ENCODE data around the gene ZNF236. TPM values are rescaled to one million over a fixed set of nuclear protein-coding genes. Genes with fewer than 3 reads are reported as not detected.

The ZNF236 gene
- total RNA-seq, 2 donors from 2014 or later, result 9.7 to 16.9 TPM

DNA sequence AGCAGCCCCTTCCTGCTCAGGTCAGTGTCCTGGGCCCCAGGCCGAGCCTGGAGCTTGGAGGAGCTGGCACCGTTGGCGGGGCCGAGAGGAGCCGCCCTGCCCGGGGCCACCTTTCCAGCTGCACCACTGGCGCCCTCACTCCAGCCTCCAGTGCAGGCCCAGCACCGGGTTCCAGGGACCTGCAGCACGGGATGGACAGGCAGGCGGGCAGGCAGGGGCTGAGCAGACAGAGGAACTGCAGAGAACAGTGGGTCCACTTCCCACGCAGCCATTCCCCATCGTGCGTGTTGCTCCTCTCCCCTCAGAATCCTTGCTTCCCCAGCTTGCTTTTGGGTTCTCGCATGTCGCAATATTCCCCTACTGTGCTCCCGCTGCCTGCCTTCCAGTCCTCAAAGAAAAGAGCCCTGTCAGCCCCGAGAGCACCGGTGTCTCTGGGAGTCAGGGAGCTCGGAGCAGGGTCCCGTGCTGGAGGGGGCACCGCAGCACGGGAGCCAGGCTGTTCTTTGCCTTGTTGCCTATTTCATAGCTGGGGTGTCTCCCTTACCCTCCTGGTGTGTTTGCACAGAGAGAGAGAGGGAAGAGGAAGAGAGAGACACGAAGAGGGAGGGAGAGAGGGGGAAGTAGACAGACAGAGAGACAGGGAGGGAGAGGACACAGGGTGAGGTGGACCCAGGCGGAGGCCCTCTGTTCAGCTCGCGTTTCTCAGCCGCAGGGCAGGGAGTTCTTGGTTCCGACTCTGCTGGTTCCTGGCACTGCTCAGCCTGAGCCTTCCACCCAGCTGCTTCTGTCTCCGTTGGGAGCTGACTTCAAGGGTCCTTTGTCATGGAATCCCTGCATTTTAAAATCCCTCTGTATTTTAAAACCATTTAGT, 184.2 kb downstream of the ZNF236 start:
- DNase-seq, result no peak
- no peaks in the 10 kb centered on the region for H3K36me3 ChIP-seq
- intact Hi-C loops (cut with DNase I), result no loop called here
- no peaks in the 10 kb centered on the region for H3K4me1 ChIP-seq
- no peaks in the 10 kb centered on the region for H3K27me3 ChIP-seq
- H3K9me3 ChIP-seq, result no peaks in the 10 kb centered on the region
- H3K4me3 ChIP-seq, result no peak overlapping the region
- no peak overlapping the region for H3K27ac ChIP-seq
- no peak for TF ChIP-seq CTCF (IDR thresholded peaks at IDR 0.05)
- H3K9ac ChIP-seq (ENCODE audit: low read depth in 2 of 2, low read length in 2 of 2), result no peak overlapping the region

GRCh38 chr18:77007251-77007650, 184.9 kb downstream of the ZNF236 start:
- no peak for DNase-seq
- no peaks in the 10 kb centered on the region for H3K27me3 ChIP-seq
- H3K9me3 ChIP-seq, result no peaks in the 10 kb centered on the region
- TF ChIP-seq CTCF (IDR thresholded peaks at IDR 0.05), result no peak
- no peaks in the 10 kb centered on the region for H3K36me3 ChIP-seq
- H3K9ac ChIP-seq (ENCODE audit: low read depth in 2 of 2, low read length in 2 of 2), result no peak overlapping the region
- no peak overlapping the region for H3K4me3 ChIP-seq
- intact Hi-C loops (cut with DNase I), result no loop called here
- no peaks in the 10 kb centered on the region for H3K4me1 ChIP-seq
- H3K27ac ChIP-seq, result no peak overlapping the region

- no peak for DNase-seq
- intact Hi-C loops (cut with DNase I), result no loop called here
Measured at GRCh38 chr18:77008006-77008405, 185.6 kb downstream of the ZNF236 start.

DNA sequence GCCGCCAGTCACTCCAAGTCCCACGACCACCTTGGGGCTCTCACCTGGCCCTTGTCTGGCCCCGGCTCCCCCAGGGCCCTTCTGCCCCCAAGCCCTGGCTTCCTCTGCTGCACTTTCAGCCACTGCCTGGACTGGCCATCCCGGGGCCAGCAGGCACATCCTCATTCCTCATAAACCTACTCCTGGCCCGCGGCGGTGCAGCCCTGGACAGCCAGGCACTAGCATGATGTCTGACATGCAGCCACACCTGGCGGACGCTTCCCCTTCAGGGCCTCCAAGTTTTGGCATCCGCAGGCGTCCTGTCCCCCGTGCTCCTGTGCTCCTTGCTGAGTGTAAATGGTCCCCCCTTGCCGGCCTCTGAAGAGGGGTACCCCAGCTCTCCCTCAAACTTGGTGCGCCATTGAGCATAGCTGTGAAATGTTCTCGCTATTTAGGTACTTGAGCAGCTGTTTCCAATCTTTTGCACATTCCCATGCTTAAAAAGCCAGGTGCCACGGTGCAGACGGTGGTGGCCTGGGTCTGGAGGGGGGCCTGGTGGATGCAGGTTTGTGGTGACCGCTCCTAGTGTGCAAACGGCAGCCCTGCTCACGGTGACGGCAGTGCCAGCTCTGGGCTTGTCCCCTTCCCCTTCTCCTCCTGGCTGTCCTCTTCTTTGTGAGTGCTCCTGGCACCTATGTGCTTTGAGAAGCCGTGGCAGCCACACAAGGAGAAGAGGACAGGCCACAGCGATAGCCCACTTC, 186.4 kb downstream of the ZNF236 start:
- Histone ChIP-seq H3K36me3 (no peaks in the 10 kb centered on the region), H3K4me3 (no peak overlapping the region), H3K9me3 (no peaks in the 10 kb centered on the region), H3K4me1 (no peaks in the 10 kb centered on the region), H3K27me3 (no peaks in the 10 kb centered on the region), H3K9ac (ENCODE audit: low read depth in 2 of 2, low read length in 2 of 2) (no peak overlapping the region), H3K27ac (no peak overlapping the region)
- DNase-seq, result no peak
- intact Hi-C loops (cut with DNase I), result no loop called here
- TF ChIP-seq CTCF (IDR thresholded peaks at IDR 0.05), result no peak

More at GRCh38 chr18:77008006-77008405, 185.6 kb downstream of the ZNF236 start:
- H3K27ac ChIP-seq, result no peak overlapping the region
- no peak overlapping the region for H3K9ac ChIP-seq (ENCODE audit: low read depth in 2 of 2, low read length in 2 of 2)
- H3K4me1 ChIP-seq, result no peaks in the 10 kb centered on the region
- no peak for TF ChIP-seq CTCF (IDR thresholded peaks at IDR 0.05)
- H3K27me3 ChIP-seq, result no peaks in the 10 kb centered on the region
- H3K36me3 ChIP-seq, result no peaks in the 10 kb centered on the region
- H3K4me3 ChIP-seq, result no peak overlapping the region
- no peaks in the 10 kb centered on the region for H3K9me3 ChIP-seq

DNA sequence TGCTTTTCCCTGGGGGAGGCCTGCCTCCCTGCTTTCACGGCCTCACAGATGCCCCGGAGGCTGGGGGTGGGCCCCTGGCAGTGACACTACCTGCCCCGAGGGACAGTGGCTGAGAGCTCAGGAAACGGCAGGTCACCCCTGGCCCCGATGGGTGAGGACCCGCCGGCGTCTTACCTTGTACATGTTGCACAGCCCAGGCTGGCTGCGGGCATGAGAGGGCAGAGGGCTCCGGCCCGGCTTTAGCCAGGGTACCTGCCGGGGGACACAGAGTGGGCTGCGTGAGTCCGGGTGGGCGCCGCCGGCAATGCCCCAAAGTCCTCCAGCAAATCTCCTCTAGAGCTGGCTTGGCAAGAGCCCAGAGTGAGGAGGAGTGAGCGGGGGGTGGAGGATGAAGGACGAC, 187.3 kb downstream of the ZNF236 start:
- no peak overlapping the region for H3K27ac ChIP-seq
- intact Hi-C loops (cut with DNase I), result no loop called here
- no peaks in the 10 kb centered on the region for H3K27me3 ChIP-seq
- TF ChIP-seq CTCF (IDR thresholded peaks at IDR 0.05), result no peak
- H3K36me3 ChIP-seq, result no peaks in the 10 kb centered on the region
- no peak overlapping the region for H3K4me3 ChIP-seq
- DNase-seq, result no peak
- no peak overlapping the region for H3K9ac ChIP-seq (ENCODE audit: low read depth in 2 of 2, low read length in 2 of 2)
- no peaks in the 10 kb centered on the region for H3K4me1 ChIP-seq
- H3K9me3 ChIP-seq, result no peaks in the 10 kb centered on the region

Measured in colonic mucosa (tissue), 4 donors.